Measurements from ENCODE around the gene OR10A7.
"Not testable (repeated sequence)": the region's sequence is repeated elsewhere in the genome, so short reads cannot be mapped to it uniquely, and the experiment has no call there.

OR10A7 gene, protein sequence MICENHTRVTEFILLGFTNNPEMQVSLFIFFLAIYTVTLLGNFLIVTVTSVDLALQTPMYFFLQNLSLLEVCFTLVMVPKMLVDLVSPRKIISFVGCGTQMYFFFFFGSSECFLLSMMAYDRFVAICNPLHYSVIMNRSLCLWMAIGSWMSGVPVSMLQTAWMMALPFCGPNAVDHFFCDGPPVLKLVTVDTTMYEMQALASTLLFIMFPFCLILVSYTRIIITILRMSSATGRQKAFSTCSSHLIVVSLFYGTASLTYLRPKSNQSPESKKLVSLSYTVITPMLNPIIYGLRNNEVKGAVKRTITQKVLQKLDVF

DNA sequence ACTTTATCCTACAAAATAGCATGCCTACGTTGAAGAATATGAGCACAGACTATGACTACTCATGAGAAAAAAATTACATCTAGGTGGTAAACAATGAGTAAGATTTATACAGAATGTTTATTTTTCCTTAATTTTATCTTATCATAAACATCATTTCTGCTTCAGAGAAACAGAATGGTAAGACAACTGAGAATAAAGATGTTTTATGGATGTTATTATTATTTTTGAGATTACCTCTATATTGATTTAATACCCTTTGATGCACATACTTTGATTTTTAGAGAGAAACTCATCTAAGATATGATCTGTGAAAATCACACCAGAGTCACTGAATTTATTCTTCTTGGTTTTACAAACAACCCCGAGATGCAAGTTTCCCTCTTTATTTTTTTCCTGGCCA, at the start of gene OR10A7:
OR10A7 (plus strand) TSS at position 301 of the 400 bp plus-strand sequence; CDS start at position 301, 0 bp downstream.
- no peak for DNase-seq

DNA sequence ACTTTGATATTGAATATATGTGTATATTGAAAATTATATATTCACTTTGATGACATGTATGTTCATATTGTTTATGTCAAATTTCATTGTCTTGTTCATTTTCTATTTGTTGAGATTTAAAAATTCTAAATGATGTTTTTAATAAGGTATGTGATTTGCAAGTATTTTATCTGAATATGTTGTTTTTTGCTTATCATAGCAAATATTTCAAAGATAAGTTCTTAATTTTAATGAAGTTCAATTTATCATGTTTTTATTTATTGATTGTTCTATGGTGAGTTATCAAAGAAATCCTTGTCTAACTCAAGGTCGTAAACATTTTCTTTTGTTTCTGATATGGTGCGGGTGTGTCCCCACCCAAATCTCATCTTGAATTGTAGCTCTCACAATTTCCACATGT, 49.4 kb upstream of the OR10A7 start:
- DNase-seq, result no peak

DNA sequence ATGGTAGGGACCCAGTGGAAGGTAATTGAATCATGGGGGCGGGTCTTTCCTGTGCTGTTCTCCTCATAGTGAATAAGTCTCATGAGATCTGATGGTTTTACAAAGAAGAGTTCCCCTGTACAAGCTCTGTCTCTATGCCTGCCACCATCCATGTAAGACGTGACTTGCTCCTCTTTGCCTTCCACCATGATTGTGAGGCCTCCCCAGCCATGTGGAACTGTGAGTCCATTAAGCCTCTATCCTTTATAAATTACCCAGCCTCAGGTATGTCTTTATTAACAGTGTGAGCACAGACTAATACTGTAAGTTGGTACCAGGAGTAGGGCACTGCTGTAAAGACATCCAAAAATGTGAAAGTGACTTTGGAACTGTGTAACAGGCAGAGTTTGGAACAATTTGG, 49.0 kb upstream of the OR10A7 start:
- DNase-seq, result not testable (repeated sequence)

DNA sequence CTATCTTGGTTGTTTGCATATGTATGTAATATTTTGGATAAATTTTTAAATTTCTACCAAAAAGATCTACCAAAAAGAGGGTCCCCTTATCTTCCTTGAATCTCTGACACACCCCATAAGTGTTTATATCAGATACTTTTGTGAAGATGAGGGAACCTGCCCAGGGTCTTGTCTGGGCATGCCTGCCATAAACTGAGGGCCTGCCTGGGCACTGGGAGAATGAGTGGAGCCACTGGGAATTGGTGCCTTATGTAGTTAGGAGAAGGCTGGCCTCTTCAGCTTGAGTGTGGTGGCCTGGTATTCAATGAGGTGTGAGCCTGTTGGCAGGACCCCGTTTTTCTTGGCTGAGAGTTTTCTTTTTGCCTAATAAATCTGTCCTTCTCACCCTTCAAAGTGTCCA, 48.1 kb upstream of the OR10A7 start:
- no peak for DNase-seq

DNA sequence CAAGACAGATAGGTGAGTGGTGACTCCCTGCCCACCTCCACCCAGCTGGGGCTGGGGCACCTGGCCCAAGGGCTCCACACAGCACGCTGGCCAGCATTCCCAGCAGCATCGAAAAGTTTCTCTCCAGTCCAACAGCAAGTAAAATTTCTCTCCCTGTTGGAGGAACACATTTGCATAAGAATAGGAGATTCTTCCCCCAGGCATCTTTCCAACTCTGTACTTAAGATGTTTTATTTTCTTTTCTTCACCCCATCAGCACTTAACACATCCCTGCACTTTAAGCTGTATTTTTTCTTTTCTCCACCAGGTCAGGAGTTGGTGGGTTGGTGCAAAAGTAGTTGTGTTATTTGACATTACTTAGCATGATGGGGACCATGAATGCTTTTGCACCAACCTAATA, 47.4 kb upstream of the OR10A7 start:
- DNase-seq, result no peak

DNA sequence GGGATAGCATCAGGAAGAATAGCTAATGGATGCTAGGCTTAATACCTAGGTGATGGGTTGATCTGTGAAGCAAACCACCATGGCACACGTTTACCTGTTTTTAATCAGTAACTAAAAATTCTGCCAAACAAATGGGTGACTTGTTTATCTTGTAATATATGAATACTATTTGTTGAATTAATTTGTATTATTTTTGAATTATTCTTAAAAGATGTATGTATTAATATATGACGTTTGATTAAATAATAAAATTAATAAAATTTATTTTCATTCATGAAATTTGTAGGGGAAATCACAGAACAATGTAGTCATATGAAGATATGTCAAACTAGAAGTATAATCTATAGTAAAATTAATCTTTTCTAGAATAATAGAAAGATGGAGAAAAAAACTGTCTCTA, 32.3 kb upstream of the OR10A7 start:
- DNase-seq, result no peak

DNA sequence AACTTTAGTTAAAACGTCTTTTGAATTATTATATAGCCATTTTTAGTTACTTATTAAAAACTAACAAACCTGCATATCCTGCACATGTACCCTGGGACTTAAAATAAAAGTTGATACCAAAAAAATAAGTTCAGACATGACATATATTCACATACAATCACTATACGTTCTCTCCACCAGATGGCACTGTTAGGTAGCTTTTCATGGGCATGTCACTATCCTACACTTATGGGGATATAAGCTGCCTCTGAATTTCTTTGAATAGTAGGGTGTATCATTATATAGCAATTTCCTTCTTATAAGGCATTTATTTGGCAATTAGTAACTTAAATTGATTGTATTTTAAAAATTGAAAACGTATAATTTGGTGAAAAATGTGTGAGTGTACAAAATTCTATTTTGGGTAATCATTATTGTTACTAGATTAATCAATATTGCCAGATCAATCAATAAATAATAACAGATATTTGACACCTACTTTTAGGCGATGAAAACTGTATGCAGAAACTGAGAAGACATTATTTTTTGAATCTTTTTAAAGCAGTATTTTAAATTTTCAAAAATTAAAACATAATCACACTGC, 31.8 kb upstream of the OR10A7 start:
- peak; percentile 55 for DNase-seq

DNA sequence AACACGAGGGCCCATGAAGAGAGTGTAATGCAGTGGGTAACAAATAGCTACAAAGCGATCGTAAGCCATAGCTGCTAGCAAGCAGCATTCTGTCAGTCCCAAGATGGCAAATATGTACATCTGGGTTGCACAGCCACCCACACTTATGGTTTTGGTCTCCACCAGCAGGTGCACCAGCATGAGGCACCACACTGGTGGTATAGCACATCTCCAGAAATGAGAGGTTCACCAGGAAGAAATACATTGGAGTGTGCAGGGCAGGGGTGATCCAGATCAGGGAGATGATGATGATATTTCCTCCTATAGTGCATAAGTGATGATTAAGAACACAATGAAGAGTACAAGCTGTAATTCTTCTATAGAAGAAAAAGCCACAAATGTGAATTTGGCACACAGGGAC, 26.4 kb upstream of the OR10A7 start:
- DNase-seq, result no peak

DNA sequence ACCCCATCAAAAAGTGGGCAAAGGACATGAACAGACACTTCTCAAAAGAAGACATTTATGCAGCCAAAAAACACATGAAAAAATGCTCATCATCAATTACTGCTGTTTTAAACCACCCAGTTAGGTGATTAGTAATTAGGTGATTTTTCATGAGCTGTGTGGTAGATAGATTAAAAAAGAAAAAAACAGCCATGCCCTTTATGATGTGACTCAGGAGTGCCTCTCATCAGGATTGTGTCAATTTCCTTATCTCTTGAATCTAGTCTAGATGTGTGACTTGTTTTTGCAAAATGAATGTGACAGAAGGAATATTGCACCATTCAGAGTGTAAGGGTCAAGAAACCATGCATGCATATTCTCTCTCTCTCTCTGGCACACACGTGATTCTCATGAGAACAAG, 5.7 kb downstream of the OR10A7 start:
- no peak for DNase-seq

DNA sequence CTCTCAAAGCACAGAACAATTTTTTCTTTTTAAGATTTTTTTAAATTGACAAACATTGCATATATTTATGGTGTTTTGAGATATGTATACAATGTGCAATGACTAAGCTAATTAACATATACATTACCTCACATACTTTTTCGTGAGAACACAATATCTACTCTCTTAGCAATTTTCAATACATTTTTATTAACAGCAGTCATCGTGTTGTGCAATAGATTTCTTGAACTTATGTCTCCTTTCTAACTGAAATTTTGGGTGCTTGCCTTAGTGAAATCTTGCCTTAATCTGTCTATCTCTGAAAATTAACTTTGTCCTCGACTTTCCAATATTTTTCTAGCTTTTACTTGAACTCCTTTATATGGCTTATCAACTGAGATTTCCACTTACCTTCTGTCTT, 6.8 kb downstream of the OR10A7 start:
- no peak for DNase-seq

DNA sequence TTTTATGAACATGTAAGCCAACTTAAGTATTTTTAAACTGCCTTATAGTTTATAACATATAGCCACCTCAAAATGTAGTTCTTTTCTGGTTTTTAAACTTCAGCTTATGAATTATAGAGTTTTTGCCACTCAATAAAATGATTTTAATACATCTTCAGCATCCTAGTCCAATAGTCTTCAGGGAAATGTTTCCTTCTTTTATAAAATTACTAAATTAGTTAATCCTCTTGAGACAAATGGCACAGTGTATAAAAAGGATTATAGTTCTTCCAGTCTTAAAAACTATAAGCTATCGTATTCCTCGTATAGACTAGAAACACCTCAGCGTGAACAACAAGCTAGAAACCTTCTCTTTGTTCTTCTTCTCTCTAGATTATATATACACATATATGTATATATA, 23.5 kb downstream of the OR10A7 start, which contains the start of gene OR6C74:
OR6C74 (plus strand) TSS at position 301 of the 400 bp plus-strand sequence. CDS start 2,679 bp downstream, outside the sequence.
- no peak for DNase-seq

DNA sequence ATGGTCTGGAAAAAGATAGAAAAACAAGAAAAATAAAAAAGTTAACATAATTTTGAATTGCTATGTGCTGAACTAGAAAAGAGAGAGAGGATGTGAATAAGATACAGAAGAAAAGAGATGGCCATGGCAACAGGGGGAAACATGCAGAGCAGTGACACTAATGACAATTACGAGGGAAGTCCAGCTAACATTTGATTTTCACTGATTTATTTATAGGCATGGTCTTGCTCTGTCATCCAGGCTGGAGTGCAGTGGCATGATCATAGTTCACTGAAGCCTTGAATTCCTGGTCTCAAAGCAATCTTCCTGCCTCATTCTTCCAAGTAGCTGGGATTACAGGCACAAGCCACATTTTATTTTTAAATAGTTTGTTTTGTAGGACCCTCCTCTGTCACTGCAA, 25.3 kb downstream of the OR10A7 start:
- DNase-seq, result no peak

DNA sequence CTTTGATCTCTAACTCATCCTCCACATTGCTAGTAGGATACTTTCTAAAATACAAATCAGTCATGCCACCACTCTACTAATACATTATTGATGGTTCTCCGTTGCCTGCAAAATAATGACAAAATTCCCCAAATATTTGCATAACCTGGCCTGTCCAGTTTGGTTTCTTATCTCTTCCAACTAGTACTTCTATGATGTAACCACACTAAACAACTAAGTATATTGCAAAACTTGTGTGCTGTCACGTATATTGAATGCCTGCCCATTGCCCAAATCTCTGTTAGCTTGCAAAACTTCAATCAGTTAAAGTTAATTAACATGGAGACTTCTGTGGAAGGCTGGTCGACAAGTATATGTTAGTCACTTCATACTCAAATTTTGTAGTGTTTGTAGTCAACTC, 30.1 kb downstream of the OR10A7 start:
- DNase-seq, result no peak

DNA sequence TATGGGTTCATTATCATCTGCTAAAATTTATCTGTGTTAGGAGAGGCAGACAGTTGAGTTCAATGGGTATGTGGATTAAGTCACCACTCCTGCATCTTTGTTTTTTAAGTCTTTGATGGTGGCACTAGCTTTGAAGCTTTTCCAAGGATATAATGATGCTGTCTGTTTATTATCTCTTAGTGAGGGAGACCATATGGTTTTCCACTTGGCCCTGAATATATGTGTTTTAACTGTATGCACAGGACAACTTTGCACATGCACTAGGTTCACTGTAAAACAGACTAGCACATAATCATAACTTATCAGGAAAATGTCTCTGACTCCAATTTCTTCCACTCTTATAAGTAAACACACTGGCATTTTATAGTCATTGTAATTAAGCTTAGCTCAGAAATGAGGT, 32.5 kb downstream of the OR10A7 start:
- DNase-seq, result no peak

DNA sequence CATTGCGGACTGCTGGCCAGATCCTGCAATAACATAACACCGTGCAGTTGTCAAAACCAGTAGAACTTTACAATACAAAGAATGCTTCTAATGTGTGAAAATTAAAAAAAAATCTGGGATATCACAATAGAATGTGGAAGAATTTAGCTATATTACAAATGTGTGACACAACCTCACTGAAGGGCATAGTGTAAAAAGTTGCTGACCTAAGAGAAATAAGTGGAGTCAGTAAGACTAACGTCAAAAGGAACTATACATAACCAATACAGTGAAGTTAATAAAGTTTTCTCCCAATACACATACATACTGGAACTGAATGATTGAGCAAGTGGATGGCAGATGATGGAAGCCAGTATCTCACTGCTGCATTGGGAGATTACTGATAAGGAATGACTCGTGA, 36.0 kb downstream of the OR10A7 start:
- DNase-seq, result no peak

DNA sequence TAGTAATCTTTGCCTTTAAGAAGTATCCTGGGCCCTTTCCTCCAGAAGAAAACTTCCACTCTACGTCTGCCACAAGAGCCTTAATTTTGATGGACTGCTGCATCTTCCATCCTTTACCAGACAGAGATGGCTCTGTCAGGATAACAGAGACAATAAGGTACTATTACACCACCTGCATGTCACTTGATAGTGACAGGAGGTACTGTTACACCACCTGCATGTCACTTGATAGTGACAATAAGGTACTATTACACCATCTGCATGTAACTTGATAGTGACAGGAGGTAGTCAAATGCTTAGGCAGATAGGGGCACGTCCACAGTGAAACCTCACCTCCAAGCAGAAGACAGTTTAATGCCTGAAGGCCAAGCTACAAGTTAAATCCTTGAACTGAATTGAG, 37.5 kb downstream of the OR10A7 start:
- no peak for DNase-seq

Data from DMS153 (cell line).